GM18502 (cell line): Measurements from ENCODE around the gene C3orf62.
"Not testable (repeated sequence)": the region's sequence is repeated elsewhere in the genome, so short reads cannot be mapped to it uniquely, and the experiment has no call there.

Experiments used
- ATAC-seq: cut with Tn5 transposase; IDR thresholded peaks from one replicate; pipeline ENCODE4 v1.9.1; 2021; ENCODE audit warnings: mild to moderate bottlenecking; ENCODE audit not compliant: unreplicated experiment, poor library complexity

C3orf62 gene

GRCh38 chr3:49269443-49270155, 7.4 kb downstream of the C3orf62 start:
- ATAC-seq: no peak

- no peak for ATAC-seq
These were observed 10.5 kb downstream of the C3orf62 start for GRCh38 chr3:49266410-49267095.

GRCh38 chr3:49265661-49266386, 11.2 kb downstream of the C3orf62 start:
- ATAC-seq: no peak

- ATAC-seq: no peak
These were observed 13.7 kb downstream of the C3orf62 start for GRCh38 chr3:49263159-49263889.

- ATAC-seq: no peak
These were observed 16.2 kb downstream of the C3orf62 start for GRCh38 chr3:49260806-49261324.

GRCh38 chr3:49257187-49257586, 19.8 kb downstream of the C3orf62 start:
- no peak for ATAC-seq

GRCh38 chr3:49255718-49256511, 21.1 kb downstream of the C3orf62 start:
- no peak for ATAC-seq

GRCh38 chr3:49255112-49255511, 21.9 kb downstream of the C3orf62 start:
- no peak for ATAC-seq

- ATAC-seq: no peak
These were observed 23.5 kb downstream of the C3orf62 start for GRCh38 chr3:49253512-49253911.

DNA sequence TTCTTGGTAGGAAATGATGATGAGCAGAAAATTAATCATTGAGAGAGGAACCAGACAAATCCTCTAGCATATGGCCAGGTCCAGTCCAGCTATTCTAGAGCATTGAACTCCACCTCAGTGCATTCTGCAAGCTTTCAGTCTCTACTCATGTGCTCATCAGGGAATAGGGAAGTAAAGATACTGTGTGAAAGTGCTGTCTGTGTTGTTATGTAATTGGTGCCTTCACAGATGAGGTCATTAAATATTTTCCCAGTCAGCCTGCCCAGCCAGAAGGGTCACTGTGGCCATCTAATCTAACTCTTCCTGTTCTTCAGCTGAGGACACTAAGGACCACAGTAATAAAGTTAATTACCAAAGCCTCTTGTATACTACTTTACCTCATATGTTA, 28.2 kb downstream of the C3orf62 start:
- no peak for ATAC-seq

DNA sequence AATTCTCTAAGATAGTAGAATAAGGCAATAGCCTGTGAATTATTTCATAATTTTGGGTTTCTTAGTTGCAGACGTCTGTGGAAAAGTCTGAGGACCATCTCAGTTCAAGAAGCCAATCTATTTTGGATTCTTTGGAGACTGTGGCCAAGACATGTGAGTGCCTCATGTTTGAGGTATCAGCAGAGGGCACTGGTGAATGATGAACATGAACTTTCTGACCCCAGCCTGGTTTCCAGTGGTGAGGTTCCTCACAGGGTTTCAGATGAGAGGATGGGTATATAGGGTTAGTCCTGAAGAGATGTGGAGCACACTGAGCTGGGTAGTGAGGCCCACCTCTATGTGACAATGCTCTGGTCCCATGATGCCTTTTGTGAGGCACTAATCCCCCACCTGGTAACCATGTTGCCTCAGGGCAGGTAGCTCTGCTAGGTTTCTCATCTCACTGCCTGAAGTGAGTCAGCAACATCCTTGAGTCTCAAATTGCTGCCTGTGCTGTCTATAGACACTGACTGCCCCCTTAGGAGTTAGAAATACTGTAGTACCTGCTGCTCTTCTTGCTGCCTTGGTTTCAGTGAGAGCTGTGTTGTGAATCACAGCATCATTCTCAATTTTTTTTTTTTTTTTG, 32.3 kb downstream of the C3orf62 start:
- no peak for ATAC-seq

DNA sequence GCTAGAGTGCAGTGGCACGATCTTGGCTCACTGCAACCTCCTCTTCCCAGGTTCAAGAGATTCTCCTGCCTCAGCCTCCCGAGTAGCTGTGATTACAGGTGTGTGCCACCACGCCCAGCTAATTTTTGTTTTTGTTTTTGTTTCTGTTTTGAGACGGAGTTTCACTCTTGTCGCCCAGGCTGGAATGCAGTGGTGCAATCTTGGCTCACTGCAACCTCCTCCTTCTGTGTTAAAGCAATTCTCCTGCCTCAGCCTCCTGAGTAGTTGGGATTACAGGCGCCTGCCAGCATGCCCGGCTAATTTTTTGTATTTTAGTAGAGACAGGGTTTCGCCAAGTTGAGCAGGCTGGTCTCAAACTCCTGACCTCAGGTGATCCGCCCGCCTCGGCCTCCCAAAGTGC, 36.9 kb downstream of the C3orf62 start:
- not testable (repeated sequence) for ATAC-seq

- no peak for ATAC-seq
These were observed 38.5 kb downstream of the C3orf62 start for GRCh38 chr3:49238274-49239127.

DNA sequence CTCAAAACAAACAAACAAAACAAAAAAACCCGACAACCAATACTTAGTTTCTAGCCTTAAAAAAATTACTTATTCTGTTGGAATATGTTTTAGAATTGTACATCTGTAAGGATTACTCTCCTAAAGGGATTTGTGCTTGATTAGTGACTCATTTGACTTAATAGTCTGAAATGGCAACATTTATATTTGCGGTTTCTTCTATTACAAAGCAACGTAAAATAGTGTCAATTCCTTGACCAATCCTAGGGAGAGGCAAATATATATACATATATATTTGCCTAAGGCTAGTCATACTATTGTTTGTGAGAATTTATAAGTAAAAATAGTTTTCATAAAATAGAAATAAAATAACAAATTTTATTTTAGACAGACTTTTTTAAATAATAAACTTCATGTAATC, 39.7 kb downstream of the C3orf62 start:
- ATAC-seq: no peak

- ATAC-seq: no peak
These were observed 40.8 kb downstream of the C3orf62 start for GRCh38 chr3:49236226-49236625.

DNA sequence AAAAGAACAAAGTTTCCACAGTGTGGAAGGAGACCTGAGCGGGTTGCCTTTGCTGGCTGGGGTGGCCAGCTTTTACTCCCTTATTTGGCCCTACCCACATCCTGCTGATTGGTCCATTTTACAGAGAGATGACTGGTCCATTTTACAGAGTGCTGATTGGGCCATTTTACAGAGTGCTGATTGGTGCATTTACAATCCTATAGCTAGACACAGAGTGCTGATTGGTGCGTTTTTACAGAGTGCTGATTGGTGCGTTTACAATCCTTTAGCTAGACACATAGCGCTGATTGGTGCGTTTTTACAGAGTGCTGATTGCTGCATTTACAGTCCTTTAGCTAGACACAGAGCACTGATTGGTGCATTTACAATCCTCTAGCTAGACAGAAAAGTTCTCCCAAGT, 48.2 kb downstream of the C3orf62 start:
- ATAC-seq: not testable (repeated sequence)

GRCh38 chr3:49222002-49222401, 55.0 kb downstream of the C3orf62 start:
- no peak for ATAC-seq

DNA sequence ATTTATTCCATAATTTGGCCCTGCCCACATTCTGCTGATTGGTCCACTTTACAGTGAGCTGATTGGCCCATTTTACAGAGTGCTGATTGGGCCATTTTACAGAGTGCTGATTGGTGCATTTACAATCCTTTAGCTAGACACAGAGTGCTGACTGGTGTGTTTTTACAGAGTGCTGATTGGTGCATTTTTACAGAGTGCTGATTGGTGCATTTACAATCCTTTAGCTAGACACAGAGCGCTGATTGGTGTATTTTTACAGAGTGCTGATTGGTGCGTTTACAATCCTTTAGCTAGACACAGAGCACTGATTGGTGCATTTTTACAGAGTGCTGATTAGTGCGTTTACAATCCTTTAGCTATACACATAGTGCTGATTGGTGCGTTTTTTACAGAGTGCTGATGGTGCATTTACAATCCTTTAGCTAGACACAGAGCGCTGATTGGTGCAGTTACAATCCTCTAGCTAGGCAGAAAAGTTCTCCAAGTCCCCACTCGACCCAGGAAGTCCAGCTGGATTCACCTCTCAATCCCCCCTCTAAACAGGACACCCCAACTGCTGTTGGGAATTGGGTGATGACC, 56.0 kb downstream of the C3orf62 start:
- ATAC-seq: not testable (repeated sequence)
